ENCODE measurements around the gene IVL. TPM values are rescaled to one million over a fixed set of nuclear protein-coding genes. Genes with fewer than 3 reads are reported as not detected.

IVL gene
- total RNA-seq, result not detected in 2 replicates

GRCh38 chr1:152907686-152908601 lies at the start of gene IVL:
Gene IVL, plus strand, starts transcription at chr1:152908546. Its CDS starts 1,252 bp downstream, at chr1:152909798.

GRCh38 chr1:152859696-152860095 lies 48.6 kb upstream of the IVL start, which contains the start of gene LCE7A:
Gene LCE7A, plus strand, starts transcription at chr1:152859996. Its CDS starts 702 bp downstream, at chr1:152860698.

GRCh38 chr1:152878042-152878441 lies 30.3 kb upstream of the IVL start, which contains the start of gene SMCP:
Gene SMCP, plus strand, starts transcription at chr1:152878322. Its CDS starts 6,101 bp downstream, at chr1:152884423.

GRCh38 chr1:152946651-152947256 lies 38.4 kb downstream of the IVL start, which contains the start of gene SPRR5:
Gene SPRR5, plus strand, starts transcription at chr1:152947206. Its CDS starts 1,349 bp downstream, at chr1:152948555.

Other genes with a start within 250 kb of the IVL start
- not detected in 2 replicates for gene LCE2D, start 245.2 kb upstream of the IVL start, total RNA-seq
- gene LCE2C, start 233.3 kb upstream of the IVL start, total RNA-seq, result not detected in 2 replicates
- gene LCE2B, start 222.4 kb upstream of the IVL start, total RNA-seq, result not detected in 2 replicates
- not detected in 2 replicates for gene LCE2A, start 210.2 kb upstream of the IVL start, total RNA-seq
- not detected in 2 replicates for gene LCE4A, start 200.4 kb upstream of the IVL start, total RNA-seq
- not detected in 2 replicates for gene KPRP, start 150.5 kb upstream of the IVL start, total RNA-seq
- gene LCE1F, start 133.4 kb upstream of the IVL start, total RNA-seq, result not detected in 2 replicates
- gene LCE1E, start 122.3 kb upstream of the IVL start, total RNA-seq, result not detected in 2 replicates
- not detected in 2 replicates for gene LCE1D, start 111.8 kb upstream of the IVL start, total RNA-seq
- not detected in 2 replicates for gene LCE1C, start 101.9 kb upstream of the IVL start, total RNA-seq
- gene LCE1B, start 96.6 kb upstream of the IVL start, total RNA-seq, result not detected in 2 replicates
- gene LCE1A, start 81.1 kb upstream of the IVL start, total RNA-seq, result not detected in 2 replicates
- gene LCE6A, start 65.7 kb upstream of the IVL start, total RNA-seq, result not detected in 2 replicates
- gene LCE7A, start 48.5 kb upstream of the IVL start, total RNA-seq, result not detected in 2 replicates
- gene SMCP, start 30.2 kb upstream of the IVL start, total RNA-seq, result not detected in 2 replicates
- gene SPRR5, start 38.7 kb downstream of the IVL start, total RNA-seq, result not detected in 2 replicates
- gene SPRR4, start 62.1 kb downstream of the IVL start, total RNA-seq, result not detected in 2 replicates
- not detected in 2 replicates for gene SPRR1A, start 75.5 kb downstream of the IVL start, total RNA-seq
- gene SPRR3, start 93.2 kb downstream of the IVL start, total RNA-seq, result not detected in 2 replicates
- not detected in 2 replicates for gene SPRR1B, start 122.7 kb downstream of the IVL start, total RNA-seq
- gene SPRR2D, start 132.6 kb downstream of the IVL start, total RNA-seq, result not detected in 2 replicates
- gene SPRR2A, start 149.0 kb downstream of the IVL start, total RNA-seq, result not detected in 2 replicates
- not detected in 2 replicates for gene SPRR2B, start 163.1 kb downstream of the IVL start, total RNA-seq
- gene SPRR2E, start 186.0 kb downstream of the IVL start, total RNA-seq, result not detected in 2 replicates
- gene SPRR2F, start 205.0 kb downstream of the IVL start, total RNA-seq, result not detected in 2 replicates
- gene SPRR2G, start 242.3 kb downstream of the IVL start, total RNA-seq, result not detected in 2 replicates